A549 (cell line): Measurements from ENCODE around the gene CD81. TPM values are rescaled to one million over a fixed set of nuclear protein-coding genes. Genes with fewer than 3 reads are reported as not detected.

ENCODE experiments used
- ATAC-seq, 2 experiments: fragments of 200-7000 bp in 1 of 2; fragments of >200 bp in 1 of 2; cut with Nextera tagmentation in 1 of 2; cut with Tn5 transposase in 1 of 2; 3 replicates each; pipeline versions ENCODE4 v1.8.0 to v1.9.1; 2018 to 2020; ENCODE audit warnings: mild to moderate bottlenecking in 1 of 2, moderate library complexity in 1 of 2
- CTCF ChIA-PET: fragments of 300-600 bp; sonication (Branson Sonifier 250); formaldehyde crosslinking; extraction: SDS; loops from one replicate; lab custom pipeline; 2021; ENCODE audit warnings: antibody characterized with exemption, inconsistent platforms; lab: Yijun Ruan, JAX
- POLR2A ChIA-PET: fragments of 350-600 bp; formaldehyde crosslinking; extraction: SDS; loops from one replicate; lab custom pipeline; 2021; ENCODE audit warnings: antibody characterized with exemption, inconsistent platforms; lab: Yijun Ruan, JAX
- DNase-seq, 2 experiments: peaks; one replicate each; pipeline versions ENCODE4 v3.0.0 to v3.0.0-alpha.2; 2011 to 2016; ENCODE audit warnings: low read depth in 1 of 2, low spot score in 1 of 2
- FAIRE-seq: peaks from 2 replicates; lab custom pipeline; 2011; peaks lifted over from hg19 to GRCh38; lab: Jason Lieb, UNC
- H3K27ac ChIP-seq, 2 experiments: fragments of >200 bp; sonication (Bioruptor Twin); formaldehyde crosslinking; 3 replicates each; pipeline ENCODE4 v1.5.1; 2016 to 2017
- H3K4me1 ChIP-seq: fragments of >200 bp; sonication (Bioruptor Twin); formaldehyde crosslinking; 3 replicates; pipeline ENCODE4 v1.6.1; 2016
- H3K4me2 ChIP-seq: fragments of >200 bp; sonication (Bioruptor Twin); formaldehyde crosslinking; 3 replicates; pipeline ENCODE4 v1.6.1; 2016
- H3K4me3 ChIP-seq: fragments of >200 bp; sonication (Bioruptor Twin); formaldehyde crosslinking; 3 replicates; pipeline ENCODE4 v1.5.1; 2016
- H3K9me3 ChIP-seq: fragments of >200 bp; sonication (Bioruptor Twin); formaldehyde crosslinking; 3 replicates; pipeline ENCODE4 v1.6.1; 2016
- BCL3 ChIP-seq: fragments of >200 bp; sonication (Bioruptor Twin); formaldehyde crosslinking; IDR thresholded peaks from 3 replicates; pipeline ENCODE4 v1.6.1; 2016
- CHD4 ChIP-seq: fragments of 200-600 bp; sonication (generic); IDR thresholded peaks from 2 replicates; pipeline ENCODE4 v1.6.1; 2016; ENCODE audit warnings: antibody characterized with exemption, mild to moderate bottlenecking, borderline replicate concordance
- ELK1 ChIP-seq: fragments of 150-350 bp; IDR thresholded peaks from 2 replicates; pipeline ENCODE4 v1.6.1; 2014; ENCODE audit warnings: low read depth, mild to moderate bottlenecking, low read length
- ESRRA ChIP-seq: fragments of 150-350 bp; IDR thresholded peaks from 2 replicates; pipeline ENCODE4 v1.6.1; 2014; ENCODE audit warnings: mild to moderate bottlenecking, low read length, borderline replicate concordance
- FOSB ChIP-seq: fragments of 250-450 bp; sonication (Bioruptor Pico); IDR thresholded peaks from 2 replicates; pipeline ENCODE4 v1.5.0; 2020; ENCODE audit warnings: mild to moderate bottlenecking, moderate library complexity
- FOSL2 ChIP-seq, 2 experiments: fragments of 450-650 bp in 1 of 2; fragments of >200 bp in 1 of 2; sonication (Bioruptor Twin) in 1 of 2; formaldehyde crosslinking; IDR thresholded peaks; 2 replicates each; pipeline versions ENCODE4 v1.5.0 to v1.6.1; 2016 to 2020; ENCODE audit warnings: mild to moderate bottlenecking in 1 of 2, moderate library complexity in 1 of 2
- HDAC2 ChIP-seq: fragments of 200-600 bp; sonication (generic); IDR thresholded peaks from 2 replicates; pipeline ENCODE4 v1.6.1; 2016
- JUN ChIP-seq, 2 experiments: fragments of >200 bp; sonication (Bioruptor Twin); formaldehyde crosslinking; IDR thresholded peaks; 2 replicates in 1 of 2; 3 replicates in 1 of 2; pipeline ENCODE4 v1.6.1; 2016 to 2017
- NPAS2 ChIP-seq: fragments of 250-450 bp; sonication (Bioruptor Pico); IDR thresholded peaks from 2 replicates; pipeline ENCODE4 v1.8.0; 2022; ENCODE audit warnings: mild to moderate bottlenecking, moderate library complexity, borderline replicate concordance
- PBX3 ChIP-seq: IDR thresholded peaks from 2 replicates; pipeline ENCODE4 v1.6.1; 2012
- POLR2A ChIP-seq: IDR thresholded peaks from 2 replicates; pipeline ENCODE4 v1.6.1; 2012; ENCODE audit warnings: mild to moderate bottlenecking, low read length
- RAD21 ChIP-seq, 2 experiments: fragments of >200 bp in 1 of 2; sonication (Bioruptor Twin) in 1 of 2; formaldehyde crosslinking in 1 of 2; IDR thresholded peaks in 1 of 2; conservative IDR thresholded peaks in 1 of 2; 2 replicates in 1 of 2; 3 replicates in 1 of 2; pipeline ENCODE4 v1.6.1; 2012 to 2018; ENCODE audit warnings: inconsistent platforms in 1 of 2
- RCOR1 ChIP-seq: fragments of 150-350 bp; IDR thresholded peaks from 2 replicates; pipeline ENCODE4 v1.6.1; 2014; ENCODE audit warnings: antibody characterized with exemption, low read length, low read depth
- REST ChIP-seq: fragments of 200-600 bp; sonication (generic); IDR thresholded peaks from 2 replicates; pipeline ENCODE4 v1.6.1; 2016; ENCODE audit warnings: antibody characterized with exemption, mild to moderate bottlenecking, moderate library complexity
- TFCP2L1 ChIP-seq: fragments of 250-450 bp; sonication (Bioruptor Pico); IDR thresholded peaks from 2 replicates; pipeline ENCODE4 v1.5.0; 2021; ENCODE audit warnings: mild to moderate bottlenecking
- WGBS: methylation state at CpG from one replicate; pipeline ENCODE4 v1.1.6; 2017; ENCODE audit errors: missing lambda C conversion rate; 5-methylcytosine and 5-hydroxymethylcytosine counted together
- polyA plus RNA-seq, 4 experiments: library from polyadenylated mRNA; depleted of rRNA in 3 of 4; stranded (reverse); fragments of >200 nt; fragmentation: RNase III in 1 of 4; extraction: RNeasy Plus Mini Kit Qiagen cat#74134 plus additional on column Dnase treatment in 1 of 4; gene quantifications; 2 replicates in 3 of 4; 3 replicates in 1 of 4; pipeline ENCODE4 v1.2.3, GENCODE V29; 2011 to 2017
- TF ChIP-seq, protein P1 (sequence below): IDR thresholded peaks from 2 replicates; pipeline ENCODE4 v1.6.1; 2012; ENCODE audit warnings: low read depth, borderline replicate concordance
- TF ChIP-seq, protein P2 (sequence below): IDR thresholded peaks from 2 replicates; pipeline ENCODE4 v1.6.1; 2012
- TF ChIP-seq, protein P3 (sequence below): fragments of >200 bp; sonication (Bioruptor Twin); formaldehyde crosslinking; IDR thresholded peaks from 2 replicates; pipeline ENCODE4 v1.6.1; 2016

CD81 gene
- polyA plus RNA-seq, 2 of the 4 experiments (the other 2 are of a cell fraction), result 125 to 247 TPM

DNA sequence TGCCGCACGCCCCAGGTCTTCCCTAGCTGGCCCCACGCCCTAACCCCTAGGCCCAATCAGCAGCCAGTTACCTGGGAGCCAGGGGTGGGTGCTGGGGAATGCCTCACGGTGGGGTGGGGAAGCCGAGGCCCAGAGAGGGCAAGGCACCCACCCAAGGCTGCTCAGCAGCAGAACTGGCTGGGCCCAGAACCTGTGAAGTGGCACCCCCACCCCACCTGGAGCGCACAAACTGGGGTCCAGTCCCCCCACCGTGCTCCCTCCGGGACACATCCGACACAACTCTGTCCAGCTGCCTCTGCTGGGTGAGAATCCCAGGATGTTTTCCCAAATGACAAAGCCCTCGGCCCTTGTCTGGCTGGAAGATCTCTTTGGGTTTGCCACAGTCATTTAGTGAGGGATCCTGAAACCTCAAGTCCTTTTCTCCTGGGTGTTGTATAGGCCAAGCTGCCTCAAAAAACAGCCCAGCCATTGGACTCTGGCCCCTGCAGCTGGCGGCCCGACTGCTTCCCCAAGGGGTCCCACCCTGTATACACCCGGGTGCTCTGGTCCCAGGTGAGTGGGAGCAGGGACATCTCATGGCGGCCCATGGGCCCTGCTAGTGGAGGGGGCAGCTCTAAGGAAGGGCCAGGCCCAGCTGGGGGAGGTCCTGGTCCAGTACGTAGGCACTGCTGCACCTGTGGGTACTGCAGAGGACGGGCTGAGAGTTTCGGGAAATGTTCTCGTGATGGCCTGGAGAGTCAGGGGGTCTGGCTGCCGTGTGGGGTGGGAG lies 44.3 kb downstream of the CD81 start:
- Histone ChIP-seq H3K4me1 (no peaks in the 10 kb centered on the region), H3K4me2 (no peak overlapping the region; the same call in 2 of the 3 replicates), H3K27ac (no peak overlapping the region), H3K4me3 (no peak overlapping the region), H3K9me3 (no peaks in the 10 kb centered on the region)
- no peak for FAIRE-seq
- WGBS, result 73% methylated on average over 8 of the region's 19 CpGs
- TF ChIP-seq RCOR1, result no peak
- no peak for TF ChIP-seq ESRRA
- no peak for TF ChIP-seq RAD21 (conservative IDR thresholded peaks at IDR 0.05 in 1 of 2, IDR thresholded peaks at IDR 0.05 in 1 of 2)
- TF ChIP-seq, protein P1, sequence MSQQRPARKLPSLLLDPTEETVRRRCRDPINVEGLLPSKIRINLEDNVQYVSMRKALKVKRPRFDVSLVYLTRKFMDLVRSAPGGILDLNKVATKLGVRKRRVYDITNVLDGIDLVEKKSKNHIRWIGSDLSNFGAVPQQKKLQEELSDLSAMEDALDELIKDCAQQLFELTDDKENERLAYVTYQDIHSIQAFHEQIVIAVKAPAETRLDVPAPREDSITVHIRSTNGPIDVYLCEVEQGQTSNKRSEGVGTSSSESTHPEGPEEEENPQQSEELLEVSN, result no peak
- TF ChIP-seq BCL3, result no peak
- TF ChIP-seq JUN (IDR thresholded peaks at IDR 0.05), result no peak
- no peak for TF ChIP-seq CHD4
- TF ChIP-seq, protein P2, sequence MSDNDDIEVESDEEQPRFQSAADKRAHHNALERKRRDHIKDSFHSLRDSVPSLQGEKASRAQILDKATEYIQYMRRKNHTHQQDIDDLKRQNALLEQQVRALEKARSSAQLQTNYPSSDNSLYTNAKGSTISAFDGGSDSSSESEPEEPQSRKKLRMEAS, result no peak
- TF ChIP-seq POLR2A, result no peak
- TF ChIP-seq FOSB, result no peak
- TF ChIP-seq FOSL2 (IDR thresholded peaks at IDR 0.05), result no peak
- TF ChIP-seq FOSL2 (CRISPR knock-in tag; IDR thresholded peaks at IDR 0.05), result no peak
- no peak for TF ChIP-seq NPAS2
- no peak for TF ChIP-seq HDAC2
- no peak for TF ChIP-seq PBX3
- TF ChIP-seq, protein P3, sequence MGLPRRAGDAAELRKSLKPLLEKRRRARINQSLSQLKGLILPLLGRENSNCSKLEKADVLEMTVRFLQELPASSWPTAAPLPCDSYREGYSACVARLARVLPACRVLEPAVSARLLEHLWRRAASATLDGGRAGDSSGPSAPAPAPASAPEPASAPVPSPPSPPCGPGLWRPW, result no peak
- no peak for TF ChIP-seq TFCP2L1 (CRISPR knock-in tag)
- TF ChIP-seq ELK1, result no peak
- TF ChIP-seq REST, result no peak
- ATAC-seq, result peak; percentile 1 to 4; a peak in 1 of 6 replicates
- ChIA-PET CTCF (interaction anchor here (0.6 to 31.0 kb wide), 68 partner anchors 10 to 739 kb away, joined by 3 to 903 read pairs (median 4); partner anchors contain the start of genes C11orf21, CD81, TH and TSPAN32), POLR2A (no interaction called here)
- no peak for DNase-seq
